Measurements from ENCODE around the gene VSIG10. TPM values are rescaled to one million over a fixed set of nuclear protein-coding genes. Genes with fewer than 3 reads are reported as not detected.
"Not testable (repeated sequence)": the region's sequence is repeated elsewhere in the genome, so short reads cannot be mapped to it uniquely, and the experiment has no call there.

VSIG10 gene
- total RNA-seq, 1 donor from 2014 or later: 26.2 TPM

GRCh38 chr12:118033902-118034301, 69.9 kb downstream of the VSIG10 start:
- no peak for DNase-seq (ENCODE audit: low read depth, low spot score)

GRCh38 chr12:118033323-118033722, 70.5 kb downstream of the VSIG10 start:
- DNase-seq (ENCODE audit: low read depth, low spot score): no peak

- no peak for DNase-seq (ENCODE audit: low read depth, low spot score)
Measured at GRCh38 chr12:118032188-118032587, 71.6 kb downstream of the VSIG10 start.

- no peak for DNase-seq (ENCODE audit: low read depth, low spot score)
Measured at GRCh38 chr12:118029166-118029565, 74.6 kb downstream of the VSIG10 start.

GRCh38 chr12:118025168-118025567, 78.6 kb downstream of the VSIG10 start:
- no peak for DNase-seq (ENCODE audit: low read depth, low spot score)

GRCh38 chr12:118023301-118023860, 80.4 kb downstream of the VSIG10 start:
- DNase-seq (ENCODE audit: low read depth, low spot score): no peak

GRCh38 chr12:118022728-118023109, 81.1 kb downstream of the VSIG10 start:
- no peak for DNase-seq (ENCODE audit: low read depth, low spot score)

- not testable (repeated sequence) for DNase-seq (ENCODE audit: low read depth, low spot score)
Measured at GRCh38 chr12:118022097-118022727, 81.6 kb downstream of the VSIG10 start.

GRCh38 chr12:118020036-118020435, 83.8 kb downstream of the VSIG10 start:
- no peak for DNase-seq (ENCODE audit: low read depth, low spot score)

GRCh38 chr12:118017926-118018325, 85.9 kb downstream of the VSIG10 start:
- DNase-seq (ENCODE audit: low read depth, low spot score): no peak

- peak; percentile 83 for DNase-seq (ENCODE audit: low read depth, low spot score)
Measured at GRCh38 chr12:118016424-118017264, 87.2 kb downstream of the VSIG10 start, which contains the start of gene RFC5. TSS of gene RFC5 (plus strand) at chr12:118016703. CDS start at chr12:118016828, 125 bp downstream.

GRCh38 chr12:118015944-118016343, 87.9 kb downstream of the VSIG10 start:
- DNase-seq (ENCODE audit: low read depth, low spot score): no peak

GRCh38 chr12:118015306-118015705, 88.5 kb downstream of the VSIG10 start:
- no peak for DNase-seq (ENCODE audit: low read depth, low spot score)

Other genes with a start within 250 kb of the VSIG10 start
- 0.42 and 0.99 TPM in 2 replicates for gene KSR2, start 135.0 kb downstream of the VSIG10 start, total RNA-seq
- gene RFC5, start 87.3 kb downstream of the VSIG10 start, total RNA-seq: 21.7 and 28.2 TPM in 2 replicates
- 96.1 and 96.8 TPM in 2 replicates for gene WSB2, start 42.8 kb downstream of the VSIG10 start, total RNA-seq
- 161 and 203 TPM in 2 replicates for gene PEBP1, start 32.1 kb upstream of the VSIG10 start, total RNA-seq